ENCODE data around the gene TMUB2.

Gene TMUB2

DNA sequence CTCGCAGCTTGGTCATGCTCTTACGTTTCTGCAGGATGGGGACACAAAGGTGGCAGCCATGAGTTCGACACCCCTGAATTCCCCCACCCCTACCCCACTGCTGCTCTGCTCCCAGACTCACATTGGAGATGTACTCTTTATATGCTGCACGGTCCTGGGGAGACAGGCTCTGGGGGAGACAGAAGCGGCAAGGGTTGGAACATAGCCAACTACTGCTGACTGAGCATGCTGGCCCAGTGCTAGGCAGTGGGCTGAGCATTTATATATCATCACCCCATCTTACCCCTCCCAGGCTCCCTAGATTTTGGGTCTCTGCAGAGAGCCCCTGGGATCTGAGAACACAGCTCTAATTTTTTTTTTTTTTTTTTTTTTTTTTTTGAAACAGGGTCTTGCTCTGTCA is 21.0 kb downstream of the TMUB2 start:
- Histone ChIP-seq H3K4me3 (ENCODE audit: low read length) (no peak overlapping the region), H3K4me1 (ENCODE audit: insufficient read depth, low read length) (peaks cover 3% of the 10 kb centered on the region; the same call in 1 of the 2 replicates), H3K36me3 (ENCODE audit: insufficient read depth, low read depth, low read length) (peaks cover 57% of the 10 kb centered on the region), H3K27me3 (ENCODE audit: insufficient read depth, low read length) (no peaks in the 10 kb centered on the region), H3K9ac (ENCODE audit: low read depth, low read length) (no peak overlapping the region), H3K27ac (ENCODE audit: low read length) (no peak overlapping the region), H3K9me3 (ENCODE audit: insufficient read depth, low read depth, low read length) (no peaks in the 10 kb centered on the region)

DNA sequence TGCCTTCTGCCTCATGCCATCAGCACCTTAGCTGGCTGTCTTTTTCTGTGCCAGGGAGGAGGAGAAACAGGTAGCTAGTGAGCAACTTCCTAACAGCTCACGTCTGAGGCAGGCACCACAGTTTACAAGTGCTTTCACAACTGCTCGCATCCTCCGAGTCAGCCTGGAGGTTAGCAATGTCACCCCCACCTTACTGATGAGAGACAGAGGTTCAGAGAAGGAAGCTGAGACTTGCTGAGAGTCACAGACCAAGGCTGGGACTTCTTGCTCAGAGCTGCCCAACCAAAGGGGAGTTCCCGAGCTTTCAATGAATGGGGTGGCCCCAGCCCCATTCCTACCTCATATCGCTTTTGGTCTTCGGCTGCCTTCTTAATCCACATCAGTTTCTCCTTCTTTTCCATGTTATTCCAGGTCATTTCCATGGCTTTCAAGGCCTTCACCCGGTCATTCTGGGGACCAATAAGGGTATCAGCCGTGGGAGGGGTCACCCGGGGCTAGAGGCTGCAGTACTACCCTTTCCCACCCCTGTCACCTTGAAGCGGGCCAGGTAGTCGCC is 23.1 kb downstream of the TMUB2 start:
- Histone ChIP-seq H3K4me3 (ENCODE audit: low read length) (no peak overlapping the region), H3K27ac (ENCODE audit: low read length) (no peak overlapping the region), H3K9ac (ENCODE audit: low read depth, low read length) (no peak overlapping the region), H3K9me3 (ENCODE audit: insufficient read depth, low read depth, low read length) (no peaks in the 10 kb centered on the region), H3K4me1 (ENCODE audit: insufficient read depth, low read length) (peaks cover 3% of the 10 kb centered on the region; the same call in 1 of the 2 replicates), H3K27me3 (ENCODE audit: insufficient read depth, low read length) (no peaks in the 10 kb centered on the region), H3K36me3 (ENCODE audit: insufficient read depth, low read depth, low read length) (peaks cover 79% of the 10 kb centered on the region)

DNA sequence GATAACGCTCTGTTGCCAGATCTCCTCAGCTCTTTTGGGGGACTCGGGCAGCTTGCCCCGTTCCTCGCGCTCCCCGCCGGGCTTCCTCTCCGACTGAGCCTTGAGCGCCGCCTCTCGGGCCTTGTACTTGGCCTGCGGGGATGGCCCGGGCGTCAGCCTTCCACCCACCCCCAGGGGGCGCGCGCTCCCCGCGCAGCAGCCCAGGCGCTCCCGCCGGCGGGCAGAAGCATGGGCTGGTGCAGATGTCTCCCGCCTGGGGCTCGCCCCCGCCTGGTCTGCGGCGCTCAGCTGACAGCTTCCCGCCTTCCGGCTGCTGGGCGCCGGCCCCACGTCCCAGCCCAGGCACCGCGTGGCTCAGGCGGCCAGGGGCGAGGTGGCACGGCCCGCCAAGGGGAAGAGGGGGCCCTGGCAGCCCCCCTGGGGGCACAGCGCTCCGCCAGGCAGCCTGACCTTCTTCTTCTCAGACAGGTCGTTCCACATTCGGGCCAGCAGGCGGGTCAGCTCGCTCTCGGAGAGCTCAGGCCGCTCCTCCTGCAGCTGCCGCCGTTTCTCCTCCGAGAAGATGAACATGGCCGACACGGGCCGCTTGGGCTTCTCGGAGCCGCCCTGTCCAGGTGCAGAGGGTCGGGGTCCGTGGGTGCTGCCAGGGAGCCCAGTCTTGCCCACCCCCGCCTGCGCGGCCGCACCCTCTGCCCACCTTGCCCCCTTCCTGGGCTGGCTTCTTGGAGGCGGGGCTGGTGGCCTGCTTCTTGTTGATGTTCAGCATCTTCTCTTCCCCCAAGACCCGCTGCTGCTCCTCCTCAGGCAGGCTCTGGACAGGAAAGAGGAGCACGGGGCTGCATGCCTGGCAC is 23.8 kb downstream of the TMUB2 start:
- Histone ChIP-seq H3K9me3 (ENCODE audit: insufficient read depth, low read depth, low read length) (no peaks in the 10 kb centered on the region), H3K4me3 (ENCODE audit: low read length) (no peak overlapping the region; the same call in 1 of the 2 replicates), H3K4me1 (ENCODE audit: insufficient read depth, low read length) (peaks cover 3% of the 10 kb centered on the region; the same call in 1 of the 2 replicates), H3K36me3 (ENCODE audit: insufficient read depth, low read depth, low read length) (peaks cover 86% of the 10 kb centered on the region), H3K27me3 (ENCODE audit: insufficient read depth, low read length) (no peaks in the 10 kb centered on the region), H3K27ac (ENCODE audit: low read length) (peak overlapping the region; percentile 17), H3K9ac (ENCODE audit: low read depth, low read length) (peak overlapping the region; percentile 45; the same call in 1 of the 2 replicates)

- Histone ChIP-seq H3K9me3 (ENCODE audit: insufficient read depth, low read depth, low read length) (no peaks in the 10 kb centered on the region), H3K27me3 (ENCODE audit: insufficient read depth, low read length) (no peaks in the 10 kb centered on the region), H3K9ac (ENCODE audit: low read depth, low read length) (no peak overlapping the region; the same call in 1 of the 2 replicates), H3K36me3 (ENCODE audit: insufficient read depth, low read depth, low read length) (peaks cover 90% of the 10 kb centered on the region), H3K27ac (ENCODE audit: low read length) (no peak overlapping the region), H3K4me3 (ENCODE audit: low read length) (no peak overlapping the region), H3K4me1 (ENCODE audit: insufficient read depth, low read length) (peaks cover 3% of the 10 kb centered on the region; the same call in 1 of the 2 replicates)
Measured at GRCh38 chr17:44211281-44212265, 24.8 kb downstream of the TMUB2 start.

- Histone ChIP-seq H3K9ac (ENCODE audit: low read depth, low read length) (no peak overlapping the region), H3K9me3 (ENCODE audit: insufficient read depth, low read depth, low read length) (no peaks in the 10 kb centered on the region), H3K36me3 (ENCODE audit: insufficient read depth, low read depth, low read length) (peaks cover 89% of the 10 kb centered on the region), H3K27me3 (ENCODE audit: insufficient read depth, low read length) (no peaks in the 10 kb centered on the region), H3K4me1 (ENCODE audit: insufficient read depth, low read length) (peaks cover 7% of the 10 kb centered on the region), H3K4me3 (ENCODE audit: low read length) (no peak overlapping the region), H3K27ac (ENCODE audit: low read length) (no peak overlapping the region)
Measured at GRCh38 chr17:44212507-44213402, 26.0 kb downstream of the TMUB2 start.

DNA sequence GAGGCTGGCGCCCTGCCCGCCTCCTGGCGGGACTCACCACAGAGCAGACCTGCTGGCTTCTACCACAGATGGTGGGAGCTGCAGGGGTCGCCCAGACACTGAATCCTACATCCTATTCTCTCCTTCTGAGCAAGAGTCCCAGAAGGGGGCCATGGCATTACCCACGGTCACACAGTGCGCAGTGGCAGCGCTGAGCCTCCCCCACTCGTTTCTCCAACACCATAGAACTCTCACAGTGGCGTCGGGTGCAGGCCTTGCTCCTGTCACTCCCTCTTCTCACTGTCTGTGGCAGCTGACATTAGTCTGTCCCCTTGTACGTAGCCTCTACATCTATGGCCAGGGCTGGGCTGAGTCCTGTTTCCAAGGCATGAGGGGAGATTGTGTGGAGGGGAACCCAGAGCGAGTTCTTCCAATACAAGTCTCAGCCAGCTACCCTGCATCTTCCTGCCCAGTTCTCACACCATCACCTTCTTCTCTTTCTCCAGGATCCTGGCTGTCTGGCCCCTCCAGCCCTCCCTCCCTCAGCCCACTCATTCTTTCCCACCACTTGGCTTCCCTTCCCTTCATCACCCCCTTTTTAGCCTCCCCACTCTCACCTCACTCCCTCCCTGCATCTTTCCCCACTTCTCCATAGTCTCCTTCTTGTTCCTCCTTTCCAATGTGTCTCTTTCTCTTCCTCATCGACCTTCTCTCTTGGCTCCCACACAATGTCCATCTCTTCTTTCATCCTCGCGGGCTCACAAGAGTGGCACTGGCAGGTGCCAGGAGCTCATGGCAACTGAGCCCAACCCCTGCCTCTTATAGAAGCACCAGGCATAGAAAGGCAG is 26.8 kb downstream of the TMUB2 start:
- H3K9me3 ChIP-seq (ENCODE audit: insufficient read depth, low read depth, low read length), result no peaks in the 10 kb centered on the region
- H3K9ac ChIP-seq (ENCODE audit: low read depth, low read length), result no peak overlapping the region
- no peak overlapping the region for H3K27ac ChIP-seq (ENCODE audit: low read length)
- peaks cover 9% of the 10 kb centered on the region for H3K4me1 ChIP-seq (ENCODE audit: insufficient read depth, low read length)
- H3K4me3 ChIP-seq (ENCODE audit: low read length), result no peak overlapping the region
- peaks cover 80% of the 10 kb centered on the region for H3K36me3 ChIP-seq (ENCODE audit: insufficient read depth, low read depth, low read length)
- H3K27me3 ChIP-seq (ENCODE audit: insufficient read depth, low read length), result no peaks in the 10 kb centered on the region

DNA sequence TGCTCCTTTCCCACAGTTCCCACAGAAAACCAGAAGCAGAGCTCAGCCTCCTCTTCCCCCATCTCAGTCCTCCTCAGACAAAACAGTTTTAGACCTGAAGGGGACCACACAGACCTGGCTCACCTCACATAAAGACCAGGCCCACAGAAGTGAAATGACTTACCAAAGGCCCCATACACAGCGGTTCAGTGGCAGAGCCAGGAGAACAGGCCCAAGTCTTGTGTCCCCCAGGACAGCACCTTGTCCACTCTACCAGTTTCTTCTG is 27.4 kb downstream of the TMUB2 start:
- Histone ChIP-seq H3K4me3 (ENCODE audit: low read length) (no peak overlapping the region), H3K36me3 (ENCODE audit: insufficient read depth, low read depth, low read length) (peaks cover 75% of the 10 kb centered on the region), H3K27ac (ENCODE audit: low read length) (no peak overlapping the region), H3K27me3 (ENCODE audit: insufficient read depth, low read length) (no peaks in the 10 kb centered on the region), H3K9ac (ENCODE audit: low read depth, low read length) (no peak overlapping the region), H3K4me1 (ENCODE audit: insufficient read depth, low read length) (peaks cover 9% of the 10 kb centered on the region), H3K9me3 (ENCODE audit: insufficient read depth, low read depth, low read length) (no peaks in the 10 kb centered on the region)

DNA sequence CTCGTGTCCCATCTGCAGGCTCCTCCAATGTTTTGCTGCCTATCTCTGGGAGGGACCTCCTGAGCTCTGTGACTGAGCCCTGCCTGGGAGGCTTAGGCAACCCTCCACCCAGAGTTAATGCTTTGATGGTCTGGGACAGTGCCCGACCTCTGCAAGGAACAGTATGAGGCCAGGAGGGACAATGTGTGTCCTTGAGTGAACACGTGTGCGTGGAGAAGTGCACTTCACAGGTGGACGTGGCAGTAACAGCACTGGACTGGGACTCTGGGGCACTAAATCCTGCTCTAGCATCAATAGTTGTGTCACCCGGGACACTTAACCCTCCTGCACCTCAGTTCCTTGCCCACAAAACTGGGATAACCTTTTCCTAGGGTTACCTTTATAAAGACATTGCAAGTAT is 28.1 kb downstream of the TMUB2 start:
- Histone ChIP-seq H3K9me3 (ENCODE audit: insufficient read depth, low read depth, low read length) (no peaks in the 10 kb centered on the region), H3K27me3 (ENCODE audit: insufficient read depth, low read length) (no peaks in the 10 kb centered on the region), H3K9ac (ENCODE audit: low read depth, low read length) (no peak overlapping the region), H3K4me1 (ENCODE audit: insufficient read depth, low read length) (peaks cover 9% of the 10 kb centered on the region), H3K4me3 (ENCODE audit: low read length) (no peak overlapping the region), H3K27ac (ENCODE audit: low read length) (no peak overlapping the region), H3K36me3 (ENCODE audit: insufficient read depth, low read depth, low read length) (peaks cover 67% of the 10 kb centered on the region)

DNA sequence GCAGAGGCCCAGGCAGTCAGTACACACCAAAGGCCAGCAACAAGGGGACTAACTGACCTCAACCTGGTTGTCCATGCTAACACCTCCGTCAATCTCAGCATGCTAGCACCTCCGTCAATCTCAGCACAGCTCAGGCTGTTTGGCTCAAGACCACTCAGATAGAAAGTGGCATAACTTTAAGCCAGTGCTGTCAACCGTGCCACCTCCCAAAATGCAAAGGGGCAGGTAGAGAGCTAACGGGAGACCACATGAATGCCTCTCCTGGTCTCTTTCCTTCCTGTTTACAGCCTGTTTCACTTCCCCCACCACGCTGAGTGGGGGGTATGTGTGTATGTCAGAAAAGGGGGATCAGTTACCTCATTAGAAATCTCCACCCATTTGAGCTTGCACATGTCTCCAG is 29.4 kb downstream of the TMUB2 start:
- Histone ChIP-seq H3K4me3 (ENCODE audit: low read length) (no peak overlapping the region), H3K27me3 (ENCODE audit: insufficient read depth, low read length) (no peaks in the 10 kb centered on the region), H3K27ac (ENCODE audit: low read length) (no peak overlapping the region), H3K9ac (ENCODE audit: low read depth, low read length) (no peak overlapping the region), H3K4me1 (ENCODE audit: insufficient read depth, low read length) (peaks cover 6% of the 10 kb centered on the region), H3K36me3 (ENCODE audit: insufficient read depth, low read depth, low read length) (peaks cover 60% of the 10 kb centered on the region), H3K9me3 (ENCODE audit: insufficient read depth, low read depth, low read length) (no peaks in the 10 kb centered on the region)

GRCh38 chr17:44216694-44217093 is 29.9 kb downstream of the TMUB2 start:
- Histone ChIP-seq H3K9ac (ENCODE audit: low read depth, low read length) (no peak overlapping the region), H3K27ac (ENCODE audit: low read length) (no peak overlapping the region), H3K4me3 (ENCODE audit: low read length) (no peak overlapping the region), H3K27me3 (ENCODE audit: insufficient read depth, low read length) (no peaks in the 10 kb centered on the region), H3K9me3 (ENCODE audit: insufficient read depth, low read depth, low read length) (no peaks in the 10 kb centered on the region), H3K4me1 (ENCODE audit: insufficient read depth, low read length) (peaks cover 6% of the 10 kb centered on the region), H3K36me3 (ENCODE audit: insufficient read depth, low read depth, low read length) (peaks cover 55% of the 10 kb centered on the region)

All from iPS-20b (cell line).